ENCODE data around the gene EEF1E1.
"Not testable (repeated sequence)": the region's sequence is repeated elsewhere in the genome, so short reads cannot be mapped to it uniquely, and the experiment has no call there.

GRCh38 chr6:8034107-8034506 is 68.2 kb downstream of the EEF1E1 start:
- not testable (repeated sequence) for TF ChIP-seq CTCF (IDR thresholded peaks at IDR 0.05; ENCODE audit: insufficient read depth, low read depth, low read length); EZH2 (IDR thresholded peaks at IDR 0.05; ENCODE audit: insufficient read depth, low read length)
